ENCODE results near the gene IL9R. TPM values are rescaled to one million over a fixed set of nuclear protein-coding genes. Genes with fewer than 3 reads are reported as not detected.

The IL9R gene
- total and polyA plus RNA-seq, 10 donors = 0.85 to 7.1 (median 3.1) TPM

DNA sequence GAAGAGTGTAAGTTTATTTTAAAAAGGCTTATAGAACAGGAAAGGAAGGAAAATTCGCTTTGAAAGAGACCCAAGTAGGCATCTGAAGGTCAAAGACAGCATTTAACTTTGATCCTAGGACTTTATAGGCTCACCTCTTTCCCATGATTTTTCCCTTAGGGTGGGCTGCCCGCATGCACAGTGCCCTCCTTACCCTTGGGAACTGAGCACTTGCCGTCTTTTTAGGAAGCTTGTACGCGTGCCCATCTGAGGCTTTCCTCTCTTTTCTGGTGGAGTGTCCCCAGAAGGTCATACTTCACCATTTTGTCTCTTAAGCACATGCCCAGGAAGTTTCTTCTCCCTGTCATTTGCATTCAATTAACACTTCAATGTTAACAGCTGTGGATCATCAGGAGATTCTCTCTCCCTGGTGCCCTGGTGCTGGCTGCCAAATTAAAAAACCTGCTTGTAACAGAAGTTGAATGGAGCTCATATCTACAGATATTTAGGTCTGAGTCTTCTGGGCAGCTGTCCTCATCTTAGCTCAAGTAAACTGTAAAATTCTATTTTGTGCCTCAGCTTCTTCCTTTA lies 38.4 kb upstream of the IL9R start:
- peaks cover 0 to 6% (median 0%) of the 10 kb centered on the region in 7 donors for H3K27me3 ChIP-seq (replicated peaks in 1 of 7)

DNA sequence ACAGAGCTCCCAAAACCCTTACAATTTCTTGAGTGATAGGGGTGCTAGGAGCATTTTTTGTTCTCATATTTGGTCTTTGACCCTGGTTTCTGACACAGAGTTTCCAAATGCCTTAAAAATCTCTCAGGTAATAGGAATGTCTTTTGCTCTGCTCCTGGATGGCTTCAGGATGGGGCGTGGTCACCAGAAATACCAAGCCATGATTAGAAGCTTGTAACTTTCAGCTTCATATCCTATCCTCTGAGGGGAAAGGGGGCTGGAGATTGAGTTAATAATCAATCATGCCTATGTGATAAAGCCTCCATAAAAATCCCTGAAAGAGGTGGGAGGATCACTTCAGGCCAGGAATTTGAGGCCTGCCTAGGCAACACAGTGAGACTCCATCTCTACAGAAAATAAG lies 34.6 kb upstream of the IL9R start:
- no peak for DNase-seq
- intact Hi-C loops (cut with DNase I; ENCODE audit: low total_unique reads) = no loop called here
- Histone ChIP-seq H3K36me3 (no peaks in the 10 kb centered on the region), H3K27ac (no peak overlapping the region), H3K4me1 (no peaks in the 10 kb centered on the region), H3K4me3 (no peak overlapping the region), H3K9me3 (peaks cover 0 to 24% (median 16%) of the 10 kb centered on the region in 8 donors), H3K27me3 (replicated peaks in 1 of 7) (peaks cover 0 to 6% (median 0%) of the 10 kb centered on the region in 7 donors)
- 30 to 58% (median 43%) methylated on average over 1 of the region's 1 CpG for whole genome bisulfite sequencing, 5 donors
- TF ChIP-seq POLR2A (IDR thresholded peaks at IDR 0.05) (no peak), POLR2AphosphoS5 (IDR thresholded peaks at IDR 0.05) (no peak), CTCF (IDR thresholded peaks at IDR 0.05 in 8 of 11, conservative IDR thresholded peaks at IDR 0.05 in 3 of 11) (no peak)

More for the DNA sequence above, 38.4 kb upstream of the IL9R start:
- Histone ChIP-seq H3K4me3 (no peak overlapping the region), H3K4me1 (no peaks in the 10 kb centered on the region), H3K27ac (no peak overlapping the region), H3K9me3 (peaks cover 0 to 19% (median 10%) of the 10 kb centered on the region in 8 donors), H3K36me3 (peaks cover 0 to 3% (median 0%) of the 10 kb centered on the region in 6 donors)
- intact Hi-C loops (cut with DNase I; ENCODE audit: low total_unique reads) = no loop called here
- no peak for DNase-seq
- 62 to 71% (median 63%) methylated on average over 5 of the region's 5 CpGs for WGBS, 5 donors
- no peak for TF ChIP-seq POLR2AphosphoS5 (IDR thresholded peaks at IDR 0.05)
- TF ChIP-seq POLR2A (IDR thresholded peaks at IDR 0.05) = no peak
- no peak for TF ChIP-seq CTCF (IDR thresholded peaks at IDR 0.05 in 8 of 11, conservative IDR thresholded peaks at IDR 0.05 in 3 of 11)

DNA sequence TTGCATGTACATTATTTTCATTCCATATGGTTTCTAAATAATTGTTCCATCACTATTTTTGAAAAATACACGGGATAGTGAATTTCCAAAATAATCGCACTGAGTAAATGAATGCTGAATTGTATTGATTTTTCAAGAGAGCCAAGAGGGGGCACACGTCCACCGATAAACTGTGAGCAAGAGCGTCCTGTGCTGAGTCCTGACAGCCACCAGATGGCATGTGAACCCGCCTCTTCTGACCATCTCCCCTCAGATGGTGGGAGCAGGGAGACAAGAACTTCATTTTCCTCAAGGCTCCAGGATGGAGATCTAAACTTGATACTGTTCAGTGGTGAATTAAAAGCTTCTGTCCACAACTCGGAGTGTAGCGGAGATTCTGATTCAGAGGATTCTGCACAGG lies 30.6 kb upstream of the IL9R start:
- TF ChIP-seq POLR2AphosphoS5 (IDR thresholded peaks at IDR 0.05) (no peak), POLR2A (IDR thresholded peaks at IDR 0.05) (no peak), CTCF (IDR thresholded peaks at IDR 0.05 in 8 of 11, conservative IDR thresholded peaks at IDR 0.05 in 3 of 11) (peak in 6 of 11 experiments; percentile 17 to 42 (median 26))
- Histone ChIP-seq H3K27me3 (replicated peaks in 1 of 7) (peaks cover 0 to 13% (median 0%) of the 10 kb centered on the region in 7 donors), H3K4me1 (no peaks in the 10 kb centered on the region), H3K27ac (no peak overlapping the region), H3K9me3 (peaks cover 0 to 41% (median 18%) of the 10 kb centered on the region in 8 donors), H3K4me3 (no peak overlapping the region), H3K36me3 (no peaks in the 10 kb centered on the region)
- DNase-seq = no peak
- WGBS, 5 donors = 34 to 43% (median 37%) methylated on average over 8 of the region's 8 CpGs
- intact Hi-C loops (cut with DNase I; ENCODE audit: low total_unique reads) = no loop called here

- Histone ChIP-seq H3K9me3 (peaks cover 0 to 39% (median 18%) of the 10 kb centered on the region in 8 donors), H3K27me3 (replicated peaks in 1 of 7) (peaks cover 0 to 12% (median 0%) of the 10 kb centered on the region in 7 donors), H3K27ac (no peak overlapping the region), H3K36me3 (no peaks in the 10 kb centered on the region), H3K4me1 (no peaks in the 10 kb centered on the region), H3K4me3 (no peak overlapping the region)
- DNase-seq = no peak
- intact Hi-C loops (cut with DNase I; ENCODE audit: low total_unique reads) = no loop called here
- 61 to 78% (median 71%) methylated on average over 3 of the region's 3 CpGs for WGBS, 5 donors
- TF ChIP-seq POLR2AphosphoS5 (IDR thresholded peaks at IDR 0.05) = no peak
- no peak for TF ChIP-seq CTCF (IDR thresholded peaks at IDR 0.05 in 8 of 11, conservative IDR thresholded peaks at IDR 0.05 in 3 of 11)
- no peak for TF ChIP-seq POLR2A (IDR thresholded peaks at IDR 0.05)
These were observed 29.7 kb upstream of the IL9R start for GRCh38 chrX:155967653-155968325.
